ENCODE data around the gene GNRH2. TPM values are rescaled to one million over a fixed set of nuclear protein-coding genes. Genes with fewer than 3 reads are reported as not detected.

GNRH2 gene
- total RNA-seq = 0.09 and 0.57 TPM in 2 replicates

GRCh38 chr20:3043322-3043721, at the start of gene GNRH2:
Gene GNRH2, plus strand, starts transcription at chr20:3043622. Its CDS starts 793 bp downstream, at chr20:3044415.

GRCh38 chr20:3045816-3046676, 2.6 kb downstream of the GNRH2 start, which contains the start of gene MRPS26:
Gene MRPS26, plus strand, starts transcription at chr20:3046052. Its CDS starts 17 bp downstream, at chr20:3046069.

GRCh38 chr20:3071610-3072529, 28.4 kb downstream of the GNRH2 start, which contains the start of gene OXT:
Gene OXT, plus strand, starts transcription at chr20:3071620. Its CDS starts 36 bp downstream, at chr20:3071656.

GRCh38 chr20:3084283-3084985, 41.0 kb downstream of the GNRH2 start, which contains the start of gene AVP:
Gene AVP, minus strand, starts transcription at chr20:3084724. Its CDS starts 50 bp downstream, at chr20:3084674.

Other genes starting within 250 kb of the GNRH2 start
- 0.71 and 1.2 TPM in 2 replicates for gene CPXM1, start 243.0 kb upstream of the GNRH2 start, total RNA-seq
- gene C20orf141, start 228.6 kb upstream of the GNRH2 start, total RNA-seq = 0.37 TPM in 1 of 2 replicates, not detected in the other
- not detected in 2 replicates for gene TMEM239, start 227.3 kb upstream of the GNRH2 start, total RNA-seq
- gene PCED1A, start 203.0 kb upstream of the GNRH2 start, total RNA-seq = 17.1 and 26.6 TPM in 2 replicates
- 72.2 and 72.7 TPM in 2 replicates for gene VPS16, start 202.9 kb upstream of the GNRH2 start, total RNA-seq
- gene PTPRA, start 170.1 kb upstream of the GNRH2 start, total RNA-seq = 22.9 and 27.9 TPM in 2 replicates
- gene MRPS26, start 2.4 kb downstream of the GNRH2 start, total RNA-seq = 38.3 and 44.7 TPM in 2 replicates
- 0.18 and 0.28 TPM in 2 replicates for gene OXT, start 28.0 kb downstream of the GNRH2 start, total RNA-seq
- gene AVP, start 41.1 kb downstream of the GNRH2 start, total RNA-seq = not detected in 2 replicates
- 8.7 and 11.7 TPM in 2 replicates for gene FASTKD5, start 116.2 kb downstream of the GNRH2 start, total RNA-seq
- gene UBOX5, start 116.2 kb downstream of the GNRH2 start, total RNA-seq = 2.1 and 2.2 TPM in 2 replicates
- 2.7 and 4.9 TPM in 2 replicates for gene LZTS3, start 129.9 kb downstream of the GNRH2 start, total RNA-seq
- 35.7 and 45.4 TPM in 2 replicates for gene DDRGK1, start 161.1 kb downstream of the GNRH2 start, total RNA-seq
- gene ITPA, start 165.9 kb downstream of the GNRH2 start, total RNA-seq = 25.1 and 30.3 TPM in 2 replicates
- 1.0 and 1.1 TPM in 2 replicates for gene SLC4A11, start 195.6 kb downstream of the GNRH2 start, total RNA-seq

Measured in smooth muscle cell of bladder (primary cell).